Inflammatory macrophage treated with lipopolysaccharide for 1 hour (primary cell): ENCODE data around the gene NSMCE4A.
"Not testable (repeated sequence)": the region's sequence is repeated elsewhere in the genome, so short reads cannot be mapped to it uniquely, and the experiment has no call there.

Experiments
- DNase-seq, 2 donors: peaks; one replicate each; pipeline ENCODE4 v3.0.0-alpha.2; 2020 to 2022

Gene NSMCE4A

GRCh38 chr10:121935702-121936101, 39.3 kb downstream of the NSMCE4A start:
- DNase-seq = peak in 1 of 2 donors; percentile 7

GRCh38 chr10:121930268-121931085, 44.5 kb downstream of the NSMCE4A start:
- DNase-seq = not testable (repeated sequence)

GRCh38 chr10:121929585-121930267, 45.3 kb downstream of the NSMCE4A start:
- DNase-seq = not testable (repeated sequence)

- peak in 1 of 2 donors; percentile 11 for DNase-seq
These were observed 46.5 kb downstream of the NSMCE4A start for GRCh38 chr10:121928528-121928884.

GRCh38 chr10:121927841-121928527, 47.0 kb downstream of the NSMCE4A start, which contains the start of gene ATE1:
Gene ATE1 (minus strand): TSS chr10:121928031. CDS start chr10:121927949, 82 bp downstream.
- peak; percentile 83 to 90 for DNase-seq

GRCh38 chr10:121927318-121927840, 47.6 kb downstream of the NSMCE4A start:
- peak; percentile 22 to 24 for DNase-seq

GRCh38 chr10:121926671-121927317, 48.2 kb downstream of the NSMCE4A start:
- DNase-seq = peak in 1 of 2 donors; percentile 20

GRCh38 chr10:121926157-121926556, 48.9 kb downstream of the NSMCE4A start:
- DNase-seq = no peak

- DNase-seq = no peak
These were observed 53.6 kb downstream of the NSMCE4A start for GRCh38 chr10:121921238-121921931.

- no peak for DNase-seq
These were observed 55.4 kb downstream of the NSMCE4A start for GRCh38 chr10:121919666-121920065.

GRCh38 chr10:121918800-121919199, 56.2 kb downstream of the NSMCE4A start:
- not testable (repeated sequence) for DNase-seq

- no peak for DNase-seq
These were observed 60.4 kb downstream of the NSMCE4A start for GRCh38 chr10:121914661-121915060.

- no peak for DNase-seq
These were observed 63.7 kb downstream of the NSMCE4A start for GRCh38 chr10:121911421-121911697.

- no peak for DNase-seq
These were observed 64.2 kb downstream of the NSMCE4A start for GRCh38 chr10:121910673-121911420.
